ENCODE measurements around the gene PRDM15.

PRDM15 gene

DNA sequence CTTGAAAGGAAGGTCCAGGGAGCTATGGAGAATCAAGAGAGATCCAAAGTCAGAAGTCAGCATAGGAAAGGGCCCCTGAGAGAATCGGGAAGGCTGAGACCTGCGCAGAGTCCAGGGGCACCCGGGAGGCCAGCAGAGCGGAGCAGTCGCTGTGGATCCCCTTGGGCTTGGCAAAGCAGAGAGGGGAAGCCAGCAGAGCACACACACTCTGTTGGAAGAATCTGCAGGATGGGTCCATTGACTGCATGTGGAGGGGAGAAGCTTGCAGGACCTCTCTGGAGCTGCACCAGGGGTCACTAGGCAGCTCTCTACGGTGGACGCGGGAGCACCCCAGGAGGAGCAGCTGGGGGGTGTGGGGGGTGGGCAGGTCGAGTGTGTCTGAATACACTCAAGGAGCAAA, 118.7 kb downstream of the PRDM15 start:
- DNase-seq: no peak

DNA sequence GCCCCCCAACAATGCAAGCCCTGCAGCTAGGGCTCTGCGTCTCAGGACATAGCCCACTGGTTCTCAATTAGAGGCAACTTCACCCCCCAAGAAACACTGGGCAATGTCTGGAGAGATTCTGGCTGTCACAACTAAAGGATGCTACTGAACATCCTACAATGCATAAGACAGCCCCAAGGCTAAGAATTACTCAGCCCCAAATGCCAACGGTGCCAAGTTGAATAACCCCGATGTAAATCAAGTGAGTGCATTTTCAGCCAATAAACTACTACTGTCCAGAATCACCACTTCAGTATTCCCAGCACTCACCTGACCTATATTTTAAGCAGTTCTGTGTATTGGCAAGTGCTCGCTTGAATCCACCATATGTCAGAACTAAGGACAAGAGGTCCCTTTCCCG, 119.2 kb downstream of the PRDM15 start:
- DNase-seq: no peak

DNA sequence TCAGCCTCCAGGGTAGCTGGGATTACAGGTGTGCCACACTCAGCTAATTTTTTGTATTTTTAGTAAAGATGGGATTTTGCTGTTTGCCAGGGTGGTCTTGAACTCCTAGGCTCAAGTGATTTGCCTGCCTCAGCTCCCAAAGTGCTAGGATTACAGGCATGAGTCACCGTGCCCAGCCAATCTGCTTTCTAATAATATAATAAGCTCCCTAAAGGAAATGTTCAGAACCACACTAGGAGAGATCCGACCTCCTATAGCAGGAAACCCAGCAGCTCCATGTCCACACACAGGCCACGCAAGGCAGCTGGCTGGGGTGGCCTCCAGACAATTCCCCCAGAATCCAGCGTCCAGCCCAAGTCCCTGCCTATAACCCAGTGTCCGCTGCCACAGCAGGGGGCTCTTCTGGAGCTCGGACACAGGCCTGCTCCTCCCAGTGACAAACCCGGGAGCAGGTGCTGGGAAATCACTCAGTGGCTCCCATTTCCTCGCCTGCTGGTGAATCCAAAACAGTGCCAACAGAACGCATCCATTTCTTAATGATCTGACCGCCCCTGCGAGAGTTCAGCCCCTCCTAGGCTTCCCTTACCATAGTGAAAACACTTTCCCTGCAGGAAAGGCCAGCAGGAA, 119.8 kb downstream of the PRDM15 start:
- no peak for DNase-seq

DNA sequence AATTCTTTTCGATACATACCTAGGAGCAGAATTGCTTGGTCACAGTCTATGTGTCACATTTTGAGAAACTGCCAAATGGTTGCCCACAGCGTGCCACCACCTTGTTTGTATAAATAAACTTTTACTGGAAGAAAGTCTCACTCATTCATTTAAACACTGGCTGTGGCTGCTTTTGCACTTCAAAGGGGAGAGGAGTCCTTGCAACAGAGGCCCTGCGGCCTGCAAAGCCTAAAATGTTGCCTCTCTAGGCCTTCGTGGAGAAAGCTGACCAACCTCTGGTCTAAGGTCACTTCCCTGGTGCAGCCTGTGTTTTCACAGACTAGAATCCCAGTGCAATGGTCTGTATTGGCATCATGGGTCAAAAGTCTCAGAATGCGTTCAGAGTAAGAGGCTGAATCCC, 120.6 kb downstream of the PRDM15 start:
- no peak for DNase-seq

DNA sequence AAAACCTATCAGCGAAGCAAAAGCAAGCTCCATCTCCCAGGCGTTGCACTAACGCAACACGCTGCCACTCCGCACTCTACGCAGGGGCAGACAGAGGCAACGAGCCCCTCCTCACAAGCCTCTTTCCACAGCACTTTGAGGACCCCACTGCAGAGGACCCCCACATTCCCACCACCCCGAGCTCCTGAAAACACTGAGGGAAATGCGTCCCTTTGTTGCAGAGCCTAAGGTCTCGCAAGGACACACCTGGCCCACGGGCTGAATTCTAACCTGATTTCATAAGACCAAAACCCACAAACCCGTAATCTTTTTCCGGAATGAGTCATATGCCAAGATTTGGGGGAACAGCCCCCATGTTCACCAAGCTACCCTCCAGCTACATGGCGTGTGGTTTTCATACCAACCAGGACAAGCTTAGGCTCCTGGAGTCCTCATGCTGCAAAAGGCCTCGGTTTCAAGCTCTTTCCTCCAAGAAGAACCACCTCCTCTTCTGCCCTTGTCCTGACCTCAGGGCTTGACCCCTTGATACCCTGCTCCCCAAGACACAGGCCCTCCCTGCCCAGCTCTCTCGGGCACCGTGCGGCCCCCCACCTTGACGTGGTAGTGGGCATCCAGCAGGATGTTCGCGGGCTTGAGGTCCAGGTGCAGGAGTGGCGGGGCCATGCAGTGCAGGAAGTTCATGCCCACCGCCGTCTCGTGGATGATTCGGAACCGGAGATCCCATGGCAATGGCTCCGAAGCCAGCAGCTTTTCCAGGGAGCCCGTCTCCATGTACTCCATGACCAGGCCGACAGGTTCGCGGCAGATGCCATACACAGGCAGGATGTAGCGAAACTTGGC, 123.0 kb downstream of the PRDM15 start:
- no peak for DNase-seq

DNA sequence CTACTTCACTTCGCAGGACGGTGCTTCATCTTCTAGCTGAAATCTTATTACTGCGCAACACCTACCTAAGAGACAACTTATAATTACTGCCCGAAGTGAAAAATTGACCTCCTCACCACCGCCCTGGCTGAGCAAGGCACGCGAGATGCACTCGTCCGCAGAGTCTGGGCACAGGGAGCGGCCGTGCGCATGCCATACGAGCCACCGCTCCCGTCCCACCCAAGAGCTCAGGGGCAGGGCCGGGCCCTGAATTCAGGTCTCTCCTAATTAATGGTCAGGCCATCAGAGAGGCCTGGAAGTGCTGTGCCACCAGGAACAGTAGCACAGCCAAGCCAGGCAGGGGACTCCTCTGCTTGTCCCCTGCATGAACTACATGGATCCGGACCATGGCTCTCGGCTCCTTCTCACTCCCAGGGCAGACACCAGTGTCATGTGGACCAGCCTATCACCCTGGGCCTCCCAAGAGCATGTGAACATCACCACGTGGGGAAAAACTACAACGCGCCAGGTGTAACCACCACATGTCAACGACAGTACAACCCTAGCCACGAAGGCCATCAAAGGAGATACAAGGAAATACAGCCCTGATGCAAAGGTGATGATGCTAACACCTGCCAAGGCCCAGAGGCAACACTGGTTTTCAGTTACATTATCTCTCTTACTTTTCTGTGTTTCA, 123.7 kb downstream of the PRDM15 start:
- no peak for DNase-seq

DNA sequence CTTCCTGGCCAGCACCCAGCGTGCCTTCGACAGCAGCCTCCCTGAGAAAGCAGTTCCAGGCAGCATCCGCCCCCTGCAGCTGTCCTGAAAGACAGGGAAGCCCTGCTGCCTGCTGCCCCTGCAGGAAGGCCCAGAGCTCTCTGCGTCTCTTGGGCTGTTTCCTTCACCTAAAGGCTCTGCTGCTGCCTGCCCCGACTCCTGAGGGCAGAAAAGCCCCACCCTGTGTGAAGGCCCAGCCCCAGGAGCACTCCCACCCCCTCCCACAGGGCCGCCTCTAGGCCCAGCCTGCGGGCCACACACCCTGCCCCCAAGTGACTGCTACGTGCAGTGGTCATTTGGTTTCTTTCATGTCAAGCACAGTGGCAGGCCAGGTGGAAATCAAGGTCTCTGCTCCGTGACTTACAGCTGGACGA, 124.7 kb downstream of the PRDM15 start:
- DNase-seq: no peak

DNA sequence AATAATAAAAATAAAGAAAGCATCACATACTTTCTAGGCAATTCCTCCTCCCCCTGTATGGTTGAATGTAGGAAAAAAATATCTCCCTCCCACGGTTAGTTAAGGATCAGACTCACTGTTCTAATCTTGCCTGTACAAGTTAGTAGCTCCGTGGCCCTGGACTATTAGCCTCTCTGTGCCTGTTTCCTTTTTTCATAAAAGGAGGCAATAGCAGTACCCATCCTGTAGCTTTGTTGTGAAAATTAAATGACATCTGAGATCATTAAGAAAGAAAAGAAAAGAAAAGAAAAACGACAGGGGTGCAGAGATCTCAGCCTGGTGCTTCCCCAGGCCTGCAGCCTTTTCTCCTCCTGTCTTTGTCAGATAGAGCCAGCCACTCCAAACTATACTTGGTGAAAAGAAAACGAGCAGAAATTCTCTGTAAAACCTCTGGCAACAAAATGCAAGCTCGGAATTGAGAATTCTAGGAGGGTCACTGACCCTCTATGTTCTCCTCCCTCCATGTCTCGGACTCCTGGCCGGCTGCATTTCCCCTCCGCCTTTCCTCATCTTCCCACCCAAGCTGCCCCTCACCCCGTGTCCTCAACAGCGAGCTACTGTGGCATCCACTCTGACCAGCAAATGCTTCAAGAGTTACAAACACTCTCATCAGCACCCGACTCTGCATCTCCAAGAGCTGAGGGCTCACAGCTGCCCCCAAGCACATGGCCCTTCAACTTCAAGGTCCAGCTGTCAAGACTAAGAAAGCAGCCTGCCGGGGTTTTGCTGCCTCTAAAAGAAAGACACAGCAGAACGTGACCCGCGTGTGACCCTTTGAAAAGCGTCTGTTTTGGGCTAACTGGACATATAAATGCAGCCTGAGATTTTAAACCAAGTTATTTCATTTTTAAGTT, 125.9 kb downstream of the PRDM15 start:
- no peak for DNase-seq

DNA sequence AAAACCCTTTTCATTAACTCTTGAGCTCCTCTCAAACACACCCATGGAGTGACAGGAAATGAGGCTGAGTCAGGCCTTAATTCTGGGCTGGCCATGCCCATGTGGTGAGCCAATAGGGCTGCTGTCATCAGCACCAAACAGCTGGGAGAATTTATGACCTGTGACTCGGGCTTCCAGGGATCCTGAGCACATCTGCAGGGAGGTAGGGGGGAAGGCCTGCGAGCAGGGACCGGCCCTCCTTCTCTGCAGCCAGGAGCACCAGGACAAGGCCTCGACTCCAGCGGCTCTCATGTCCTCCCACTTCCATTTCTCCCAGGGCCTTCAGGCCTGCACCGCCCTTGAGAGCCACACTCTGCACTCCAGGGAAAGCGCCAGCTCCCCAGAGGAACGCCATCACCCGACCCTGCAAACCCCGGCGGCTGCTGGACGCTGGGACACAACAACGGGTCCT, 126.9 kb downstream of the PRDM15 start:
- no peak for DNase-seq

DNA sequence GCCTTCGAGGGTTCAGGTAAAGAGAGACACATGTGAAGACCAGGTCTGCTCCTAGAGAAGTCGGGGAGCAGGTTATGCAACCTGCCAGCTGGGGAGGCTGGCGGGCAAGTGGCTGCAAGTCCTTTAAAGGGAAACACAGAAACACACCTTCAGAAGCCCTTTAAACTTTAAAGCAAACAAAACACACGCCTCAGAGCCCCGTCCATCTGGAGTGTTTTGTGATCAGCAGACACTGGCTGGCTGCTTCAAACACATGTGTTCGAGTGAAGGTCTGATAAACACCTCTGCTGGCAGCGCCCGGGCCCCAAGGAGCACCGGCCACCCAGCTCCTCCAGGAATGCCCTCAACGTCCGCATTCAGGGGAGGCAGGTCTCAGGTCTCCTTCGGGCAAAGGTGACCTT, 127.5 kb downstream of the PRDM15 start:
- DNase-seq: no peak

DNA sequence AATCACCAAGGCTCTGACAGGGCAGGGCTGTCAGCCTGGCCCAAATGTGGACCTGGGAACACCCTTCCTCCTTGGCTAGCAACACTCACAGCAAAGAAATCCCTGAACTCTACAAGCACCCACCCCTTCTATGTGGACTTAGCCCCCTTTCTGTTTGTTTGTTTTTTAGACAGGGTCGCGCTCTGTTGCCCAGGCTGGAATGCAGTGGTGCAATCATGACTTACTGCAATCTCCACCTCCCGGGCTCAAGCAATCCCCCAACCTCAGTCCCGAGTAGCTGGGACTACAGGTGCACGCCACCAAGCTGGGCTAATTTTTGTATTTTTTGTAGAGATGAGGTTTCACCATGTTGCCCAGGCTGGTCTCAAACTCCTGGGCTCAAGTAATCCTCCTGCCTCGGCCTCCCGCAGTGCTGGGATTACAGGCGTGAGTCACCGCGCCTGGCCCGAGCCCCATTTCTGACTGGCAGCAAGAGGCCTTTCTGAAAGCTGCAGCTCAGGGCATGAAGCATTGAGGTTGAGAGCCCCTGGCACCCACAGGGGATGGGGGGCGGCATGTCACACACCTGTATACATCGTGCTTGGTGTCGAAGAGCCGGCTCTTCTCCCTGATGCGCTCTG, 128.5 kb downstream of the PRDM15 start:
- DNase-seq: no peak

DNA sequence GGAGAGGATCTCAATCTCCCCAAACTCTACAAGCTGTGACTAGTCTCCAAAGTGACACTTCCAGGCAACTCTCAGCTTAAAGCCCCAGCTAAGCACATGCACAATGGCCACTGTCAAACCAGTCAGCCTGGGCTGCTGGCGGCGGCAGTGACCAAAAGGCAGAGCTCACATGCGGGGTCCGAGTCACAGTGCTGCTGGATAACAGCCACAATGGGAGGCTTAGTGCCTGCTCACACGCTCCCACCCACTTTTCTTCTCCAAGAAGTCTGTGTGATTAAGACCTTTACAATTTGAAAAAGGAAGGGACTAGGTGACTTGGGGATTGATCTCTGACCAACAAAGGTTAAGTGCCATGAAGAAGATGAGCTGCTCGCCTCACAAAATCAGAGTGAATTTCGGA, 129.1 kb downstream of the PRDM15 start:
- DNase-seq: no peak

DNA sequence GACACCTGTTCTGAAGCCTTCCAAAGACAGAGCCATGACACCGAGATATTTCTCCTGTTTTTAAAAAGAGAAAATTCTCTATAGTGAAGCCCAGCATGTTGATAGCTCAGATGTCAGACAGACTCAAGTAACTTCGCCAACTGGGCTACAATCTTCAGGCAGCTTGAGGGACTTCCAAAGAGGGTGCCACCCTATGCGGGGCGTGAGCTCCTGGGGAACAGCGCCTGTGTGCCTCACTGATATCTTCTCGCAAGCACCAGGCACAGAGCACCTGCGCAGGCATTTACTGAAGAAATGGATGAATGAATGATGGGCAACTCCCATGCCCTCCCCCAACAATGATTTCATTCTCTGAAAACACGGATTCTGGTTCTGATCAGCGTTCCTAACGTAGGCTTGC, 129.9 kb downstream of the PRDM15 start:
- DNase-seq: no peak
